ENCODE data around the gene PPBP. TPM values are rescaled to one million over a fixed set of nuclear protein-coding genes. Genes with fewer than 3 reads are reported as not detected.

PPBP gene
- total RNA-seq, 2 donors from 2014 or later, result not detected

GRCh38 chr4:74031576-74031975, 43.6 kb upstream of the PPBP start:
- Histone ChIP-seq H3K36me3 (replicated peaks in 1 of 2; ENCODE audit: insufficient read depth in 1 of 2, low read depth in 2 of 2) (no peaks in the 10 kb centered on the region), H3K4me3 (no peak overlapping the region), H3K27me3 (no peaks in the 10 kb centered on the region), H3K9me3 (no peaks in the 10 kb centered on the region), H3K4me1 (no peaks in the 10 kb centered on the region), H3K27ac (no peak overlapping the region)
- TF ChIP-seq POLR2A (IDR thresholded peaks at IDR 0.05), result no peak
- no peak for TF ChIP-seq CTCF (IDR thresholded peaks at IDR 0.05)
- intact Hi-C loops (cut with DNase I), result no loop called here
- DNase-seq (no peak), ATAC-seq (no peak)

GRCh38 chr4:74030285-74030684, 42.3 kb upstream of the PPBP start:
- Histone ChIP-seq H3K27me3 (no peaks in the 10 kb centered on the region), H3K36me3 (replicated peaks in 1 of 2; ENCODE audit: insufficient read depth in 1 of 2, low read depth in 2 of 2) (no peaks in the 10 kb centered on the region), H3K9me3 (no peaks in the 10 kb centered on the region), H3K4me1 (no peaks in the 10 kb centered on the region), H3K27ac (no peak overlapping the region), H3K4me3 (no peak overlapping the region)
- no peak for ATAC-seq
- DNase-seq, result no peak
- TF ChIP-seq POLR2A (IDR thresholded peaks at IDR 0.05) (no peak), CTCF (IDR thresholded peaks at IDR 0.05) (no peak)
- intact Hi-C loops (cut with DNase I), result no loop called here

- no peak for DNase-seq
- ATAC-seq, result no peak
- TF ChIP-seq POLR2A (IDR thresholded peaks at IDR 0.05), result no peak
- no peak for TF ChIP-seq CTCF (IDR thresholded peaks at IDR 0.05)
- Histone ChIP-seq H3K4me1 (no peaks in the 10 kb centered on the region), H3K36me3 (replicated peaks in 1 of 2; ENCODE audit: insufficient read depth in 1 of 2, low read depth in 2 of 2) (no peaks in the 10 kb centered on the region), H3K27ac (no peak overlapping the region), H3K27me3 (no peaks in the 10 kb centered on the region), H3K4me3 (no peak overlapping the region), H3K9me3 (no peaks in the 10 kb centered on the region)
- 43 to 90% methylated on average over 1 of the region's 1 CpG for WGBS, 2 donors
- intact Hi-C loops (cut with DNase I), result no loop called here
These were observed 40.5 kb upstream of the PPBP start for GRCh38 chr4:74028504-74028903.

- Histone ChIP-seq H3K36me3 (replicated peaks in 1 of 2; ENCODE audit: insufficient read depth in 1 of 2, low read depth in 2 of 2) (no peaks in the 10 kb centered on the region), H3K27ac (no peak overlapping the region), H3K27me3 (no peaks in the 10 kb centered on the region), H3K4me3 (no peak overlapping the region), H3K4me1 (no peaks in the 10 kb centered on the region), H3K9me3 (no peaks in the 10 kb centered on the region)
- TF ChIP-seq CTCF (IDR thresholded peaks at IDR 0.05) (no peak), POLR2A (IDR thresholded peaks at IDR 0.05) (no peak)
- DNase-seq (no peak), ATAC-seq (no peak)
- intact Hi-C loops (cut with DNase I), result no loop called here
- 71 to 74% methylated on average over 2 of the region's 2 CpGs for WGBS, 2 donors
These were observed 35.7 kb upstream of the PPBP start for GRCh38 chr4:74023709-74024108.

GRCh38 chr4:74021601-74022000, 33.6 kb upstream of the PPBP start:
- whole genome bisulfite sequencing, 2 donors, result 43 to 48% methylated on average over 2 of the region's 2 CpGs
- no peaks in the 10 kb centered on the region for H3K36me3 ChIP-seq (replicated peaks in 1 of 2; ENCODE audit: insufficient read depth in 1 of 2, low read depth in 2 of 2)
- TF ChIP-seq CTCF (IDR thresholded peaks at IDR 0.05) (no peak), POLR2A (IDR thresholded peaks at IDR 0.05) (no peak)
- intact Hi-C loops (cut with DNase I), result no loop called here
- no peak for ATAC-seq
- no peak overlapping the region for H3K27ac ChIP-seq
- H3K4me1 ChIP-seq, result no peaks in the 10 kb centered on the region
- H3K4me3 ChIP-seq, result no peak overlapping the region
- no peaks in the 10 kb centered on the region for H3K27me3 ChIP-seq
- no peak for DNase-seq
- no peaks in the 10 kb centered on the region for H3K9me3 ChIP-seq

All from body of pancreas (tissue), 4 donors.